NCI-H1930 (cell line): ENCODE results near the gene LRP2BP.
"Not testable (repeated sequence)": the region's sequence is repeated elsewhere in the genome, so short reads cannot be mapped to it uniquely, and the experiment has no call there.

Source experiments
- DNase-seq, 2 experiments: peaks; one replicate each; lab custom pipeline; 2025; lab: John Stamatoyannopoulos, UW

The LRP2BP gene

GRCh38 chr4:185361872-185362271 lies 33.9 kb downstream of the LRP2BP start:
- no peak for DNase-seq

DNA sequence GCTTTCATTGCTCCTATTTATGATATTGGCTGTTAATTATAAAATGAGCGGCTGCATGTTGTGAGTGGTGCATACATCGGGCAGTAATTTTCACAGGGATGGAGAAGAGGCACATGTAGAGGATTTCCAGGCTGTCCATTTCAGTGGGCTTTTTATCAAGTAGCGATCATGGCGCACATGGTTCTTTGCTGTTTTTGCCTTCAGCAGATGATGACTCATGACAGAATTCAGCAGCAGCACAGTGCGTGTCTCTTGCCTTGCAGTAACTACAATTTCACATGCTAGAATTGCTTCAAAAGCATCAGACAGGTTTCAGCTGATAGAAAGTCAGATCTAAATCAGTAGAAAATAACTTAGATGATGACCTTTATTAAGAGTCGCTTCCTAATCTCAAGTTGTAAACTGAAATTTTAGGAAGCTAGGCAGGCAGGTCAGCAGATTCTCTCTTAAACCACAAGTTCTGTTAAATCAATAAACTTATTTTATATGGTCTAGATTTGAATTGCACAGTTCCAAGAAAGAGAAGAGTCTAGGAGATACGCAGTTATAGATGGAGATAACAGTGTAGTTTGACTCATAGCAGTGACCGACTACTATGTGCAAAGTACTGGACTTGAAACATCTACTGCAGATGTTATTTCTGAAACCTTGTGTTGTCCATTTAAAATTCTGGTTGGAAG lies 35.8 kb downstream of the LRP2BP start:
- no peak for DNase-seq

- no peak for DNase-seq
Measured at GRCh38 chr4:185358959-185359358, 36.8 kb downstream of the LRP2BP start.

DNA sequence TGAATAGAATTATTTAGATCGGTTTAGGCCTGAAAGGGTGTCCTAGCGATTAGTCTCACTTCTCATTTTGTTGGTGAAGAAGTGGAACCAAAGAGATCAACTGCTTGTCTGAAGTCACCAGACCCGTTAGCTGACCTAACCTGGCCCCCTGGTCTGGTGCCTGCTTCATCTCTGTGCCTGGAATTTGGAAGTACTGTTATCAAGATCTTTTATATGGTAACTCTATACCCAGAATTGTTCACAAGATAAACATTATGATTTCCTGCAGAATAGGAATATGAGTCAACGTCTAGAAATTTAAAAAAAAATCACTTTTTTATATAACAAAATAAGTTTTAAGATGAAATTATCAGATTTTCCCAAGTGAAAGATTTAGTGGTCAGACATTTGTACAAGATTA lies 37.2 kb downstream of the LRP2BP start:
- no peak for DNase-seq

- no peak for DNase-seq
Measured at GRCh38 chr4:185357733-185358440, 37.8 kb downstream of the LRP2BP start.

GRCh38 chr4:185357211-185357610 lies 38.5 kb downstream of the LRP2BP start:
- no peak for DNase-seq

GRCh38 chr4:185352741-185353140 lies 43.0 kb downstream of the LRP2BP start:
- no peak for DNase-seq

DNA sequence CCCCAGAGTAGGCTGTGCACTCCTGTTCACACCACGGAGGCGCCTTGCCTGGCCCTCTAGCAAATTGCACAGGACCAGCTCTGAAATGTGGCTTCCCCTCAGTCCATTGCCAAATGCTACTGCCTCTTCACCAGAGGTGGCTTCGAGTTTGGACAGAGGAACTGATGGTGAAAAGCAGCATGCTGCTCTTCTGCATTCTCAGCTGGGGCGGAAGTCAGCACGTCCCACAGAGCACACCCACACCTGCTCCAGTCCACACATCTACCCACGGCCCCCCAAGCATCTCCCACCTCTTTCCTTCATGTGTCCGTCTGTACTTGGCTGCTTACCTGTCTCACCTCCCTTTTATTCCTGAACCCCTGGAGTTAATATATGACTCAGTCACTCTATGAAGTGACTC lies 43.5 kb downstream of the LRP2BP start:
- no peak for DNase-seq

GRCh38 chr4:185351691-185352090 lies 44.0 kb downstream of the LRP2BP start:
- no peak for DNase-seq

DNA sequence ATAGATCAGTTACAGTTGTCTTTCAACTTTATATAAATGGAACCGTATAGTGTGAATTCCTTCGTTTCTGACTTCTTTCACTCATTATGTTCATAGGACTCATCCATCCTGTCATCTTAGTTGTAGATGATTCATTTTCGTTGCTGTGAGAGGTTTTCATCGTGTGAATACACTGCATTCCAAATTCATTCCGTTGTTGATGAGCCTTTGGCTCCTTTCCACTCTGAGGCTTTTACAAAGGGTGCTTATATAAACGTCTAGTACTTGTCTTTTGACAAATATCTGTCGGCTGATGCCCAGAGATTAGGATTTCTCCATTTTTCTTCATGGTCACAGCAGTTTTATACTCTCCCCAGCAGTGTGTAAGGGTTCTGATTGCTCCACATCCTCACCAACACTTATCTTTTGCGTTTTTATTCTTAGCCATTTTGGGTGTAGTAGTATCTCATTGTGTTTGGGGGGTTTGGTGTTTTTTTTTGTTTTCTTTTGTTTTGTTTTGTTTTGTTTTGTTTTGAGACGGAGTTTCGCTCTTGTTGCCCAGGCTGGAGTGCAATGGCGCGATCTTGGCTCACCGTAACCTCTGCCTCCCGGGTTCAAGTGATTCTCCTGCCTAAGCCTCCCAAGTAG lies 48.6 kb downstream of the LRP2BP start:
- no peak for DNase-seq

DNA sequence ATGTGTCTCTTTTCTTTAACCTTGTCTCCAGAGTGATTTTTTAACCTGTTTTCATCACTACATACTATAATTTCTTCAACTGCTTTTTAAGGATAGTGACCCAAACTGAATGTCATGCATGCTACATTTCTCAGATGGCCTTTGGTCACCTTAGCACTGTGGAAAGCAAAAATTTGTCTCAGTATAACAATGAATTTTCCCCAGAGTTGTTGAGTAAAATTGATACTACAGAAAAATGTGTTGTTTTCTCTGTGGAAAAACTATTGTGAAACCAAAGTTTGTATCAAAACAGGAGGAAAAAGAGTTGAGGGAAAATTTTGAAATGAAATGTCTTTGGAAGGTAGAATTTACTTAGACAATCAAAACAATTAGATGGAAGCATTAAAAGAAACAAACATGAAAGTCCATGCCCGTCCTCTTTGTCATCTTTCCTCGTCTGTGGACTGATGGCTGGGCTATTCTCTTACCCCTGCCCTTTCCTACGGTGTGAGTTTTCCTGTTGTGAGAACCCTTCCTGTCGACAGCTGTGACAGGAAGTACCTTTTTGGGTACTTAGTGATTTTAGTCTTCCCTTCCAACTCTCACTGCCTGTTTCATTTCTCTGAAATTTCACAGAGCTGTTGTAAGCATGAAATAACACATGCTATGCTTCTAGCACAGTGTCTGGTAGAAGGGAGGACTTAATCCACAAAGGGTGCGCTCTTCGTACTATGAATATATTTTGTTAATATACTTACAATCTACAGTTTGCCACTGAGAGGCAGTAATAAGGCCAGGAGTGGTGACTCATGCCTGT lies 50.8 kb downstream of the LRP2BP start:
- no peak for DNase-seq

DNA sequence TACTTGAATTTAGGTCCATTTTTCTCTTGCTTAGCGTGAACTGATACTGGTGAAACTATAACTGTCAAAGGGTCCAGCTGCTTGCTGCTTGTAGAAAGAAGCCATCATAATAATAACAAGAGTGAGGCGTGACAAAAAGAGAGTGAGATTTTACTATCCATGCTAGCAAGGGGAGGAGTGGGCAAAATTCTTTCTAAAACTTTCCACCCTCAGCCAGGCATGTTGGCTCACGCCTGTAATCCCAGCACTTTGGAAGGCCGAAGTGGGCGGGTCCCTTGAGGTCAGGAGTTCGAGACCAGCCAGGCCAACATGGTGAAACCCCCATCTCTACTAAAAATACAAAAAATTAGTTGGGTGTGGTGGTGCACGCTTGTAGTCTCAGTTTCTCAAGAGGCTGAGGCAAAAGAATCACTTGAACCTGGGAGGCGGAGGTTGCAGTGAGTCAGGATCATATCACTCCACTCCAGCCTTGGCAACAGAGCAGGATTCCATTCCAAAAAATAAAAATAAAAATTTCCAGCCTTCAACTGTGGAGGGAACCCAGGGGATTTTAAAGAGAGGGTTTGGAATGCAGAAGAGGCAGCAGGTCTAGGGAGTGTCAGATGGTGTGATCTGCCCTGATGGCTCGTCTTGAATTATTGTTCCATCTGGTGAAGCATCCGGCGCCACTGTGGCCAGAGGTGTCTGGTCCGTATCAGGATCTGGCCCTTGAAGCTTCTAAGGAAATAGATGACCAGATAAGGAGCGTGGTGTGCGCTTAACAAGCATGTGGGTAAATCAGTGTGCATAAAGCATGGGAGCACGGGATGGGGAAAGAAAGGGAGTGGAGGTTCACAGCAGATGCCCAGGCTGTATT lies 51.8 kb downstream of the LRP2BP start:
- no peak for DNase-seq

DNA sequence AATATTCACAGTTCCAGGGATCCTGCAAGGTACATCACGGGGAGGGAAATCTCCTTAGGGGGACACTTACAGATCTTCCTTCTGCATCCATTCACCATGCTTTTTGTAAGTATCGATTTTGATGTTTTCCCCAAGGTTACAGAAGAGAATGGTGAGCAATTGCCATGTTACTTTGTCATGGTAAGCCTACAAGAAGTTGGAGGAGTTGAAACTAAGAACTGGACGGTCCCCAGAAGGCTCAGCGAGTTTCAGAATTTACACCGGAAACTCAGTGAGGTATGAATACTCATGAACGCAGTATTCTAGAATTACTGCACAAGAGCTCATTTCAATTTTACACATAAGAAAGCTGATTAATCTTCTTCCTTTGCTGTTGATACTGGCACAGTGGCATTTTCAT lies 53.9 kb downstream of the LRP2BP start:
- DNase-seq: no peak

DNA sequence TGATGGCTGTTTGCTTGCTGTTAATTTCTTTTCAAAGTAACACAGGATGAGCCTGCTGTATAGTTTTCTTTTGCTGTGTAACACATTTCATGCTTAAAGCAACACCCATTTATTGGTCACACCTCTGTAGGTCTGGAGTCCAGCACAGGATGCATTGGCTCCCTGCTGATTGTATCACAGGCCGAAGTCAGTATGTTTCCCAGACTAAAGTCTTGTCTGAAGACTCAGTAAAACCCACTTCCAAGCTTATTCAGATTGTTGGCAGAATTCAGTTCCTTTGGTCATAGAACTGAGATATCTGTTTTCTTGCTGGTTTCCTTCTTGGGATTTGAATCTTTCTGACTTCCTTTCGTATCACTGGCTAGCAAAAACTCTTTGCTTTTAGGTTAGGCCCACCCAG lies 54.3 kb downstream of the LRP2BP start:
- DNase-seq: no peak

- no peak for DNase-seq
Measured at GRCh38 chr4:185339941-185340340, 55.8 kb downstream of the LRP2BP start.

GRCh38 chr4:185335579-185335978 lies 60.1 kb downstream of the LRP2BP start:
- DNase-seq: no peak

DNA sequence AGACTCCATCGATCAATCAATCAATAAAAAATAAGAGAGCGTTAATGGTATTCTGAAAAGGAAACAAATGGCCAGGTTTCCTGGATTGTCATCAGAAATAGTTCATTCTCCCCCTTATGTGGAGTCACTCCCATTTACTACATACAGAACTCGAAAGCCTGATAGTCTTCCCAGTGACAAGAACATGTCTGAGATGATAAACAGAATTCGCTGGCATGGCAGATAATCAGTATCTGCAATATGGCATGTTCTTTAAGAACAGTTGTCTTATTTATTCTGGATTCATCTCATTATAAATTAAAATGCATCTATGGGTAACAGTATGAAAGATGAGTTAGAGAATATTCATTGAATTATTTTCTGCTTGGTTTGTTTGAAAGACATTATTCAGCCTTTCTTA lies 61.4 kb downstream of the LRP2BP start:
- DNase-seq: no peak

DNA sequence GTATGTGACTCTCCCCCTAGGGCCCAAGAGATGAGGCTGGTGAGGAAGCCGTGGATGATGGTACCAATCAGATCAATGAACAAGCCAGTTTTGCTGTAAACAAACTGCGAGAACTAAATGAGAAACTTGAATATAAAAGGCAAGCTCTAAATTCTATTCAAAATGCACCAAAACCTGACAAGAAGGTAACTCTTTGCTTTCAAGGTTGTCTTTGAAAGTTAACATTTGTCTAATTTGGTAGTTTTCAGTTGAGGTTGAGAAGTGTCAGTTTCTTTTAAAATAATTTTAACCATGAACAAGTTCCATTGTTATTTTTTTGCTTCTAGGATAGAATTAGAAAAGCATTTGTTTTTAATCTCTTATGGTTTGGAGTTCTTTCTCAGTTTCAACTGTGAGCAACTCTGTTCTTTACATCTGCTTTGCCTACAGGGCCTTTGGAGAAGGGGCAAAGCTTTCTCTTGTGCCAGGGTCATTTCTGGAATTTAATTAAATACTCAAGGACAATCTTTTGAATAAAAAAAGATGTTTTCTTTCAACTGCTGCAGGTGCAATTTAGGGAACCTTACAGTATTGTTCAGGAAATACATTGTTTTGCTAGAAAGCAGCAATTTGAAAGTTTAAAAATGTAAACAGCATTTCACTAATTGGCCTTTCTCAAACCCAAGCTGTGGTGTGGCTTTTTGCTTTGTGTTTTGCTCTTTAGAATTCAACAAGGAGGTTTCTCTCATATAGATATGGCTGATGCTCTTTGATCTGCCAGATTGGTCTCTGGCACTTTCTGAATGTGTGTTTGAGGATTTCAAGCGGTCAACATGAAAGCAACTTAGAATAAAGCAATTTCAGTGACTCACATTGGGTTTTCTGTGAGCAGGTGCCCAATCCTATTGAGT lies 62.9 kb downstream of the LRP2BP start:
- peak; percentile 54 to 80 for DNase-seq

- DNase-seq: not testable (repeated sequence)
Measured at GRCh38 chr4:185329879-185330510, 65.7 kb downstream of the LRP2BP start.

DNA sequence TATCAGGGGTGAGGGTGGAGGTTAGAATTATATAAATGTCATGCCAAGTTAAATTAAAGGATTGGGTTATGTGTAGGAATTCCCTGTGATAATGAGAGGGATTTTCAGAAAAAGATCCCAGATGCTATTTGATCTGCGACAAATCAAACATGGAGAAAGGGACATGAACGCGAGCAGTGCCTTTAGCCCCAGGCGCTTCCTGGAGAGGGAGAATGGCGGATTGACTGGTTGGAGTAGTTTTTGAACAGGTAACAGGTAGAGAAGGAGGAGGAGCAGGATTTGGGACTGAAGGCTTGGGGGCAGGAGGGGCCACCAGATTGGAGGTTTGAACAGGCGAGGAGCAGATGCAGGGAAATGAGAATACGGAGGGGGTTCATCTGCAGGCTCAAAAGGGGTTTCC lies 67.1 kb downstream of the LRP2BP start:
- DNase-seq: no peak
